Sigmoid colon (tissue), 7 donors: Measurements from ENCODE around the gene NEK4. TPM values are rescaled to one million over a fixed set of nuclear protein-coding genes. Genes with fewer than 3 reads are reported as not detected.

Source experiments
- DNase-seq: peaks from one replicate; pipeline ENCODE4 v3.0.0-alpha.2; 2019
- H3K27ac ChIP-seq, 4 donors: fragments of 200-600 bp; sonication (generic); one replicate each; pipeline ENCODE4 v1.5.1; 2016 to 2019; ENCODE audit warnings: mild to moderate bottlenecking in 1 of 4
- H3K27me3 ChIP-seq, 3 donors: fragments of 200-600 bp; sonication (generic); one replicate each; pipeline ENCODE4 v1.5.1; 2019; ENCODE audit warnings: mild to moderate bottlenecking in 1 of 3
- H3K36me3 ChIP-seq, 4 donors: fragments of 200-600 bp; sonication (generic); one replicate each; pipeline ENCODE4 v1.5.1; 2016 to 2019
- H3K4me1 ChIP-seq, 4 donors: fragments of 200-600 bp; sonication (generic); one replicate each; pipeline ENCODE4 v1.5.1; 2017 to 2019
- H3K4me3 ChIP-seq, 4 donors: fragments of 200-600 bp; sonication (generic); one replicate each; pipeline ENCODE4 v1.5.1; 2017 to 2019; ENCODE audit warnings: mild to moderate bottlenecking in 2 of 4, moderate library complexity in 1 of 4
- H3K9me3 ChIP-seq, 4 donors: fragments of 200-600 bp in 3 of 4; sonication (generic) in 3 of 4; one replicate each; pipeline versions ENCODE4 v1.5.1 to v1.6.1; 2013 to 2019
- EP300 ChIP-seq, 4 donors: sonication (generic); formaldehyde crosslinking; IDR thresholded peaks; one replicate each; pipeline ENCODE4 v1.6.1; 2017; ENCODE audit warnings: antibody characterized with exemption in 4 of 4
- POLR2A ChIP-seq, 2 donors: fragments of 450-650 bp; IDR thresholded peaks; one replicate each; pipeline ENCODE4 v1.6.1; 2016; ENCODE audit warnings: antibody characterized with exemption in 2 of 2, mild to moderate bottlenecking in 2 of 2, moderate library complexity in 2 of 2
- POLR2AphosphoS5 ChIP-seq, 4 donors: sonication (generic); formaldehyde crosslinking; IDR thresholded peaks; one replicate each; pipeline ENCODE4 v1.6.1; 2017; ENCODE audit warnings: antibody characterized with exemption in 4 of 4
- WGBS, 2 donors: extraction: QIAGEN DNeasy Blood & Tissue Kit; methylation state at CpG; one replicate each; pipeline ENCODE4 v1.1.7; 2013; 5-methylcytosine and 5-hydroxymethylcytosine counted together
- intact Hi-C: fragments of 100-400 bp; cut with DNase I; formaldehyde crosslinking; loops from one replicate; pipeline ENCODE4 v1.15.1; 2023
- polyA plus RNA-seq, 3 donors: library from polyadenylated mRNA; stranded (reverse); fragments of 200-250 nt; gene quantifications; one replicate each; pipeline ENCODE4 v1.2.3, GENCODE V29; 2013
- total RNA-seq, 4 donors: library from RNA; depleted of rRNA; stranded (reverse); fragments of >200 nt; gene quantifications; one replicate each; pipeline ENCODE4 v1.1.0, GENCODE V29; 2016
- TF ChIP-seq, protein P1 (sequence below), 4 experiments: fragments of 450-650 bp in 3 of 4; fragments of 200-600 bp in 1 of 4; IDR thresholded peaks; one replicate each; pipeline ENCODE4 v1.5.1; 2016 to 2019; ENCODE audit warnings: antibody characterized with exemption in 4 of 4, mild to moderate bottlenecking in 3 of 4, moderate library complexity in 2 of 4
- donor health status: healthy with polysubstance abuse.
- donor health status: Bipolar disorder and iron deficiency.
- donor health status: healthy.

NEK4 gene
- total and polyA plus RNA-seq, 7 donors = 7.4 to 19.4 (median 17.1) TPM

DNA sequence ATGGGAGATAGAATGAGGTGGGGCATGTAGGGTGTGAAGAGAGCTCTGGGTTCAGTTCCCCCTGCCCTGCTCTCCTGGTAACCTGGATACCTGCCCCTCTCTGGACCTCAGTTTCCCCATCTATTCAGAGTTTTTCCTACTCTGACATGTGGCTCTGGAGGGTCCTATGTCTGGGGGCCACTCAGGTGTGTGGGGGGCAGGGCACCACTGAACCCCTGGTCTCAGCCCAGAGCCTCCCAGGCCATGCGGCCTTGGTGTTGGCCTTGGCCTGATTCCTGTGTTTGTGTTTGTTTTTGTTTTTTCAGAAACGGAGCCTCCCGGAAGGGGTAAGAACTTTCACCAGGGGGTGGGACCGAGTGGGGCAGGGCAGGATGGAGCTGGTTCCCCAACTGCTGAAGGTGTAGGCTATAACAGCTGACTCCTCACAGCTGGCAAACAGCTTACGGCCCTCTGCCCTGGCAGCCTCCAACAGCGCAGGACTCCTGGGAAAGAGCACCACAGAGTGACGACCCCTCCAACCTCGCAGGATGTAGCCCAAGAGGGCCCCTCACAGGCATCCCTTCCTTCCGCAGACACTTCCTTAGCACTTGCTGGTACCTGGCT is 24.7 kb upstream of the NEK4 start:
- 30 to 52% methylated on average over 9 of the region's 9 CpGs for WGBS, 2 donors
- DNase-seq = no peak
- no peaks in the 10 kb centered on the region for H3K4me1 ChIP-seq
- H3K27me3 ChIP-seq = no peaks in the 10 kb centered on the region
- no peaks in the 10 kb centered on the region for H3K9me3 ChIP-seq
- no peak overlapping the region for H3K27ac ChIP-seq
- no peak overlapping the region for H3K4me3 ChIP-seq
- intact Hi-C loops = no loop called here
- TF ChIP-seq POLR2AphosphoS5 (IDR thresholded peaks at IDR 0.05) (no peak), EP300 (IDR thresholded peaks at IDR 0.05) (no peak), POLR2A (IDR thresholded peaks at IDR 0.05) (no peak)
- TF ChIP-seq, protein P1, sequence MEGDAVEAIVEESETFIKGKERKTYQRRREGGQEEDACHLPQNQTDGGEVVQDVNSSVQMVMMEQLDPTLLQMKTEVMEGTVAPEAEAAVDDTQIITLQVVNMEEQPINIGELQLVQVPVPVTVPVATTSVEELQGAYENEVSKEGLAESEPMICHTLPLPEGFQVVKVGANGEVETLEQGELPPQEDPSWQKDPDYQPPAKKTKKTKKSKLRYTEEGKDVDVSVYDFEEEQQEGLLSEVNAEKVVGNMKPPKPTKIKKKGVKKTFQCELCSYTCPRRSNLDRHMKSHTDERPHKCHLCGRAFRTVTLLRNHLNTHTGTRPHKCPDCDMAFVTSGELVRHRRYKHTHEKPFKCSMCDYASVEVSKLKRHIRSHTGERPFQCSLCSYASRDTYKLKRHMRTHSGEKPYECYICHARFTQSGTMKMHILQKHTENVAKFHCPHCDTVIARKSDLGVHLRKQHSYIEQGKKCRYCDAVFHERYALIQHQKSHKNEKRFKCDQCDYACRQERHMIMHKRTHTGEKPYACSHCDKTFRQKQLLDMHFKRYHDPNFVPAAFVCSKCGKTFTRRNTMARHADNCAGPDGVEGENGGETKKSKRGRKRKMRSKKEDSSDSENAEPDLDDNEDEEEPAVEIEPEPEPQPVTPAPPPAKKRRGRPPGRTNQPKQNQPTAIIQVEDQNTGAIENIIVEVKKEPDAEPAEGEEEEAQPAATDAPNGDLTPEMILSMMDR (IDR thresholded peaks at IDR 0.05) = no peak
- H3K36me3 ChIP-seq = no peaks in the 10 kb centered on the region

DNA sequence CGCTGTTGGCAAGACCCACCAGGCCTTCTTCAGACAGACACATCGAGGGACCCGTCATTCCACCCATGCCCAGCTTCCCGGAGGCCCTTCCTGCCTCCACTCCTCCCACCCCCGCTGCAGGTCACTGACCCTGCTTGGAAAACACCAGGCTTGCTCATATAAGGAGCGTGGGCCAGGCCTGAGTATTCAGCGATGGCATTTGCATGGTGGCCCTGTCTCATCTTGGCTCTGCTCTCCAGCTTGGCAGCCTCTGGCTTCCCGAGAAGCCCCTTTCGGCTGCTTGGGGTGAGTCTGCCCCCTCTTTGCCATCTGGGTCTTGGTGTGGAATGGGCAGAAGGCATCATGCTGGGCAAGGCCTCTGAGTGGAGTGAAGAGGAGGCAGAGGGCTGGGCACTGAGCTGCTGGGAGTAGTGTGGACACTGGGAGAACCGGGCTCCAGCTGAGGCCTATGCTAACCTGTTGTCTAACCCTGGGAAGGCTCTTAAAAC is 23.9 kb upstream of the NEK4 start, which contains the start of gene ITIH3:
Gene ITIH3, plus strand, starts transcription at position 185 of the 488 bp plus-strand sequence. Its CDS starts 8 bp downstream, at position 193.
- no peak for DNase-seq
- Histone ChIP-seq H3K36me3 (no peaks in the 10 kb centered on the region), H3K4me3 (no peak within 1 kb of the TSS), H3K27ac (no peak within 1 kb of the TSS), H3K4me1 (no peaks in the 10 kb centered on the region), H3K9me3 (no peaks in the 10 kb centered on the region), H3K27me3 (no peaks in the 10 kb centered on the region)
- TF ChIP-seq EP300 (IDR thresholded peaks at IDR 0.05) = no peak
- TF ChIP-seq POLR2AphosphoS5 (IDR thresholded peaks at IDR 0.05) = no peak
- no peak for TF ChIP-seq POLR2A (IDR thresholded peaks at IDR 0.05)
- TF ChIP-seq, protein P1 (IDR thresholded peaks at IDR 0.05) = no peak
- 83 to 87% methylated on average over 10 of the region's 10 CpGs for WGBS, 2 donors
- intact Hi-C loops = no loop called here

DNA sequence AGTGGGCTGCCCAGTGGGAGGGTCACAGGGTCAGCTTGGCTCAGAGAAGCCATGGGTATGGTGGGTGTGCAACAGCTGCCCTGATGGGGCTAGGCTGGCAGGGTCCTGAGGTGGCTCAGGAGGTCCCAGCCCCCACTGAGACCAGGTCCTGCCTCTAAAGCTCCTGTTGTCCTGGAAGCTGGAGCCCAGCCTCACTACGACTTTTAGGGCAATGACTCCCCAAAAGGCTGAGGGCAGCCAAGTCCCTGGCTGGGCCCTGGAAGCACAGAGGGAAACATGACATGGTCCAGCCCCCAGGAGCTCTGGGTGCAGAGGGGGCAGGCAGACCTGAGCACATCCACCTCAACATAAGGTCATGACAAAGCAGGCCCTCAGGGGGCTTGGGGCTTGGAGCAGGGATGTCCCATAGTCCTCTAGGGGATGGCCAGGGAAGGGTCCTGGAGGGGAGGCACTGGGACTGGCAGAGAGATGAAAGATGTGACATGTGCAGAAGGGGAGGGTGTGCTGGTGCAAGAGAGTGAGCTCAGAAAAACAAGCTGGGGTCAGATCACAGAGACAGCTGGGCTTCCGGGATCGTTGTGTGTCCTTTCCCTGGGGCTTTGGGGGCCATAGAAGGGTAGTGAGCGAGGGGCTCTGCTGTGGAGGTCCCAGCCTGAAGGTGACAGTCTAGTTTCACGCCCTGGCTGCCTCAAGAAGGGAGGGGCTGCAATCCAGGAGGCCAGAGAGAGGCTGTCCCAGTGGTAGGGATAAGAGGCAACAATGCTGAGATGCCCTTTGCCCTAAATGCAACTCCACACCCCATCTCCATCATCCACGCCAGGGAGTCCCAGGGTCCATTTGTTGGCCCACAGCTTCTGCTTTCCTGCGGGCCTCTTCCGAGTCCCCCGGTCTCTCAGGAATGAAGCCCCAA is 23.2 kb upstream of the NEK4 start:
- no peak overlapping the region for H3K4me3 ChIP-seq
- no peaks in the 10 kb centered on the region for H3K9me3 ChIP-seq
- TF ChIP-seq POLR2AphosphoS5 (IDR thresholded peaks at IDR 0.05) (no peak), EP300 (IDR thresholded peaks at IDR 0.05) (no peak), POLR2A (IDR thresholded peaks at IDR 0.05) (no peak)
- TF ChIP-seq, protein P1 (IDR thresholded peaks at IDR 0.05) = no peak
- no peaks in the 10 kb centered on the region for H3K27me3 ChIP-seq
- no peaks in the 10 kb centered on the region for H3K4me1 ChIP-seq
- WGBS, 2 donors = 74 to 79% methylated on average over 9 of the region's 9 CpGs
- no peaks in the 10 kb centered on the region for H3K36me3 ChIP-seq
- intact Hi-C loops = no loop called here
- no peak overlapping the region for H3K27ac ChIP-seq
- DNase-seq = no peak

DNA sequence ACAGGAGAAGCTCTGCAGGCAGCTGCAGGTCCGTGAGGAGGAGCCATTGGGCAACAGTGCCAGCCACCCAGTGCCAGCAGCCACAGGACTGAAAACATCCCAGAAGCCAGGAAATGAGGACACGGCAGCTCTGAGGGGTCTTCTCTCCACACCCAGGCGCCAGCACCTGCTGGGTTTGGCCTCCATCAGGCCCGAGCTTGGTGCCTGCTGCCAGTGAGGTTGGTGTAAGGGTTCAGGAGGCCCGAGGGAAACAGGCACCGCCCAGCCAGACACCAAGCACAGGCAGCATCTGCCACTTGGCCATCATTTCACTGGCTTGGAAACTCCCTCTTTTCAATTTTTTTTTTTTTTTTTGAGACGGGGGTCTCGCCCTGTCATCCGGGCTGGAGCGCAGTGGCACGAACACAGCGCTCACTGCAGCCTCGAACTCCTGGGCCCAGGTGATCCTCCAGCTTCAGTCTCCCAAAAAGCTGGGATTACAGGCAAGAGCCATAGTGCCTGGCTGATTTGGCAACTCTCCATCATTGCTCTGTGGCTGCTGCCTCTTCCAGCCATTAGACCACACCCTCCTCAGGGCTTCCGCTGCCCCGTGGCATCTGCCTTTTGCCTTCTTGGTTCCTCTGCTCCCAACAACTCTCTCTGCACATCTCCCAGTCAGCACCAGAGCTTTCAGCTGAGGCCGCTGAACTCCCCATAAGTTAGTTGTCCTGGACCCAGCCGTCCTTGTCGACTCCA is 22.4 kb upstream of the NEK4 start:
- Histone ChIP-seq H3K36me3 (no peaks in the 10 kb centered on the region), H3K4me1 (no peaks in the 10 kb centered on the region), H3K27me3 (no peaks in the 10 kb centered on the region), H3K4me3 (no peak overlapping the region), H3K9me3 (no peaks in the 10 kb centered on the region), H3K27ac (no peak overlapping the region)
- no peak for TF ChIP-seq POLR2AphosphoS5 (IDR thresholded peaks at IDR 0.05)
- TF ChIP-seq, protein P1 (IDR thresholded peaks at IDR 0.05) = no peak
- no peak for DNase-seq
- WGBS, 2 donors = 71 to 83% methylated on average over 18 of the region's 18 CpGs
- intact Hi-C loops = no loop called here
